Thyroid gland (tissue), 4 donors: ENCODE data around the gene PNMA8B.

Source experiments
- POLR2A ChIP-seq, 2 donors: fragments of 450-650 bp; IDR thresholded peaks; one replicate each; pipeline ENCODE4 v1.6.1; 2017; ENCODE audit warnings: antibody characterized with exemption in 2 of 2, mild to moderate bottlenecking in 2 of 2, moderate library complexity in 1 of 2
- TF ChIP-seq, protein P1 (sequence below), 6 experiments: fragments of 200-600 bp in 3 of 6; fragments of 450-650 bp in 3 of 6; sonication (generic) in 3 of 6; IDR thresholded peaks; one replicate each; pipeline ENCODE4 v1.5.1; 2016 to 2019; ENCODE audit warnings: antibody characterized with exemption in 6 of 6, mild to moderate bottlenecking in 2 of 6, inconsistent platforms in 1 of 6, moderate library complexity in 1 of 6

DNA sequence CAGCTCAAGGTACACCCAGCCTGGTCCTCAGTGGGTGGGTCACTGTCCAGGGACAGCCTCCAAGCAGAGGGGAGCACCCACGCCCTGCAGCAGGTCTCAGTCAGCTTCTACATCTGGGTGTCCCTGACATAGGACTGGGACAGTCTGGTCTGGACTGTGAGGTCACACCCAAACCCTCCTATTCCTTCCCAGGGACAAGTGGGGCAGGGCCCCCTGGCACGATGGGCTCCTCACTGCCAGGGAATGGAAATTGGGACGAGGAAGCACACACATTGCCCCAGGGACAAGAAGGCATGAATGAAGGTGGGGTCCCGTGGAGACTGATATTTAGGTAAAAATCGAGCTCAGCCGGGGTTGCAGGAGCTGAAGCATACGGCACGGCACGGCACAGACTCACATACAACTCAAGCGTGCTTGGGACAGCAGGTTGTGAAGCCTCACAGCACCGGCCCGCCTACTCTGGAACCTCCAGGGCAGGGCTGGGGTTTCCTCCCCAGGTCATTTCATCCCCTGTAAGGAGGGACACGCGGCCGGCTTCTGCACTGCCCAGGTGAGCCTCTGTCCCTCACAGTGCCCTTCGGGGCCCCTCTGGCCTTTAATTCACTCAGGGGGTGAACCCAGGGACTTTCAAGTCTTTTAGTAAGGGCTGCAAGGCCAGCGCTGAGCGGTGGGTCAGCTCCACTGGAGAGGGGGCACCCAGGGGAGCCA, 3.5 kb downstream of the PNMA8B start:
- TF ChIP-seq POLR2A (IDR thresholded peaks at IDR 0.05) = no peak
- TF ChIP-seq, protein P1, sequence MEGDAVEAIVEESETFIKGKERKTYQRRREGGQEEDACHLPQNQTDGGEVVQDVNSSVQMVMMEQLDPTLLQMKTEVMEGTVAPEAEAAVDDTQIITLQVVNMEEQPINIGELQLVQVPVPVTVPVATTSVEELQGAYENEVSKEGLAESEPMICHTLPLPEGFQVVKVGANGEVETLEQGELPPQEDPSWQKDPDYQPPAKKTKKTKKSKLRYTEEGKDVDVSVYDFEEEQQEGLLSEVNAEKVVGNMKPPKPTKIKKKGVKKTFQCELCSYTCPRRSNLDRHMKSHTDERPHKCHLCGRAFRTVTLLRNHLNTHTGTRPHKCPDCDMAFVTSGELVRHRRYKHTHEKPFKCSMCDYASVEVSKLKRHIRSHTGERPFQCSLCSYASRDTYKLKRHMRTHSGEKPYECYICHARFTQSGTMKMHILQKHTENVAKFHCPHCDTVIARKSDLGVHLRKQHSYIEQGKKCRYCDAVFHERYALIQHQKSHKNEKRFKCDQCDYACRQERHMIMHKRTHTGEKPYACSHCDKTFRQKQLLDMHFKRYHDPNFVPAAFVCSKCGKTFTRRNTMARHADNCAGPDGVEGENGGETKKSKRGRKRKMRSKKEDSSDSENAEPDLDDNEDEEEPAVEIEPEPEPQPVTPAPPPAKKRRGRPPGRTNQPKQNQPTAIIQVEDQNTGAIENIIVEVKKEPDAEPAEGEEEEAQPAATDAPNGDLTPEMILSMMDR (IDR thresholded peaks at IDR 0.05) = no peak
